ENCODE results near the gene LRRC32.
"Not testable (repeated sequence)": the region's sequence is repeated elsewhere in the genome, so short reads cannot be mapped to it uniquely, and the experiment has no call there.

The LRRC32 gene

DNA sequence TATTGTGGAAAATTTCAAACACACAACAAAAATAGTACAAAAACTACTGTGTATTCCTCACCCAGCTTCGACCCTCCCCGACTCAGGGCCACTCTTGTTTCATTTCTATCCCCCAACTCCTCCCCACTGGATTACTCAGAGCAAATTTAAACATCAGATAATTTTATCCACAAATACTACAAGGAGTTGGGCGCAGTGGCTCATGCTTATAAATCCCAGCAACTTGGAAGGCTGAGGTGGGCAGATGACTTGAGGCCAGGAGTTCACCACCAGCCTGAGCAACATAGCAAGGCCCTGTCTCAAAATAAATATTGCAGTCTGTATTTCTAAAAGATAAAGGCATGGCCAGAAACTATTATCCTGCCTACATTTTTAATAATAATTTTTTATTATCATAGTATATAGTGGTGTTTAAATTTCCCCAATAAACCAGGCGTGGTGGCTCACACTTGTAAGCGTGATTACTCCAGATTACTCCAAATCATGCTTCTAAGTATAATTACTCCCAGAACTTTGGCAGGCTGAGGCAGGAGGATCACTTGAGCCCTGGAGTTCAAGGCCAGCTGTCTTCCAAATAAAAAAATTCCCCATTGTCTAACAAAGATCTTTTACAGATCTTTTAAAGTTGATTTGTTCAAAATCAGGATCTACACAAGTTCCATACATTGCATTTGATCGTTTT, 39.8 kb downstream of the LRRC32 start:
- in situ Hi-C loops (cut with HindIII; ENCODE audit: low sequenced_read_pairs) = no loop called here

- in situ Hi-C loops (cut with HindIII; ENCODE audit: low sequenced_read_pairs) = no loop called here
Observed at GRCh38 chr11:76629853-76630599, 40.5 kb downstream of the LRRC32 start.

GRCh38 chr11:76629116-76629852, 41.3 kb downstream of the LRRC32 start:
- in situ Hi-C loops (cut with HindIII; ENCODE audit: low sequenced_read_pairs) = no loop called here

DNA sequence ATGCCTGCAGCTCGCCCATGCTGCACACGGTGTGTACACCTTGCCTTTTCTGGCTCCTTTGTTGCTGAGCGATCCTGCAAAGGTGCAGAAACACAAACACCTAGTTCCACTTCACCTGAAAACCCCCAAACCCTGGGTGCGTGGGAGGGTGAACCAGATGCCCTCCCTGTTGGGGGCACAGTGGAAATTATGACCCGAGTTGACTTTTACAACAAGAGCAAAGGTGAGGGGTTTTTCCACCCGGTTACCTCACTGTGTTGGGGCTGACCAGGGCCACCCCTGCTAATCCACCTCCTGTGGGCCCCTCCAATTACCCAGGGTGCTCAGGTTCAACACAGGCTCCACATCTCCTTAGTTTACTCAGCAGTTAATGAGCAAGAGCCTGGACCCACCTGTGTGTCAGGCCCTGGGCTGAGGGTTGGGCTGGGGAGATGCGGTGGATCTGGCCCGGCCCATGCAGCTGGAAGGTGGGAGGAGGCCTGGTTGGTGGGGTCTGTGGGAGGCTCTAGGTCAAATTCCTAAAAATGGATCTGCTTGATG, 42.1 kb downstream of the LRRC32 start:
- in situ Hi-C loops (cut with HindIII; ENCODE audit: low sequenced_read_pairs) = no loop called here

DNA sequence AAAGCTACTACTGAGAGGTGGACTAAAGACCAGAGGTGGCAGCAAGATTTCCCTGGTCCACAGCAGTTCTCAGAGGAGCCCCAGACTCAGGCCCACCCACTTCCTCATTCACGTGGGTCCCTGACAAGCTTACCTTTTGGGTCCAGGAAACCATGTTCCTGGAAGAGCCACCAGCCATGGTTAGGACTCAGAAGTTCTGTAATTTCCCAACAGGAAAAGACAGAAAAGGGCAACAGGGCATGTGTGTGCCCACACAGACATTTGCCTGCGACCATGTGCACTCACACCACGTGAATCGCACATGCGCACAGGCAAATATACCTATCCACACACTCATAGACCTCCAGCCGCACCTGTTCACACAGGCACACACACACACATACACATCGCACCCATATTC, 42.9 kb downstream of the LRRC32 start:
- in situ Hi-C loops (cut with HindIII; ENCODE audit: low sequenced_read_pairs) = no loop called here

- in situ Hi-C loops (cut with HindIII; ENCODE audit: low sequenced_read_pairs) = no loop called here
Observed at GRCh38 chr11:76626921-76627401, 43.6 kb downstream of the LRRC32 start.

DNA sequence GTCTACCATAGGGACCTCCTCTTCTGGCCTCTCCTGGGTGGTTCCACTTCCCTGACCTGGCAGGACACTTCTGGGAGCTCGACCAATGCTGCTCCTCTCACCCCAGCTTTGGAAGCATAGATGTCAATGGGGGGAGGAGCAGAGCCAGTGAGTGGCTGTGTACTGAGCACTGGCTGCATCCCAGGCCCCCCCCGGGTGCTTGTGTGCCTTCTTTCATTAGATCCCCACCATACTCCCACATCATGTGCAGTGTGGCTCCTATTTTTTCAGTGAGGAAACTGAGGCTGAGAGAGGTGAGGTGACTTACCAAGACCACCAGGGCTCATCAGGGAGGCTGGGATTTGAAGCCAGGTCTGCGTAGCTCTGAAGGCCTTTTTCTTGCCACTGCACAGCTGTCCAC, 44.3 kb downstream of the LRRC32 start:
- in situ Hi-C loops (cut with HindIII; ENCODE audit: low sequenced_read_pairs) = no loop called here

- in situ Hi-C loops (cut with HindIII; ENCODE audit: low sequenced_read_pairs) = no loop called here
Observed at GRCh38 chr11:76625472-76626186, 44.9 kb downstream of the LRRC32 start.

DNA sequence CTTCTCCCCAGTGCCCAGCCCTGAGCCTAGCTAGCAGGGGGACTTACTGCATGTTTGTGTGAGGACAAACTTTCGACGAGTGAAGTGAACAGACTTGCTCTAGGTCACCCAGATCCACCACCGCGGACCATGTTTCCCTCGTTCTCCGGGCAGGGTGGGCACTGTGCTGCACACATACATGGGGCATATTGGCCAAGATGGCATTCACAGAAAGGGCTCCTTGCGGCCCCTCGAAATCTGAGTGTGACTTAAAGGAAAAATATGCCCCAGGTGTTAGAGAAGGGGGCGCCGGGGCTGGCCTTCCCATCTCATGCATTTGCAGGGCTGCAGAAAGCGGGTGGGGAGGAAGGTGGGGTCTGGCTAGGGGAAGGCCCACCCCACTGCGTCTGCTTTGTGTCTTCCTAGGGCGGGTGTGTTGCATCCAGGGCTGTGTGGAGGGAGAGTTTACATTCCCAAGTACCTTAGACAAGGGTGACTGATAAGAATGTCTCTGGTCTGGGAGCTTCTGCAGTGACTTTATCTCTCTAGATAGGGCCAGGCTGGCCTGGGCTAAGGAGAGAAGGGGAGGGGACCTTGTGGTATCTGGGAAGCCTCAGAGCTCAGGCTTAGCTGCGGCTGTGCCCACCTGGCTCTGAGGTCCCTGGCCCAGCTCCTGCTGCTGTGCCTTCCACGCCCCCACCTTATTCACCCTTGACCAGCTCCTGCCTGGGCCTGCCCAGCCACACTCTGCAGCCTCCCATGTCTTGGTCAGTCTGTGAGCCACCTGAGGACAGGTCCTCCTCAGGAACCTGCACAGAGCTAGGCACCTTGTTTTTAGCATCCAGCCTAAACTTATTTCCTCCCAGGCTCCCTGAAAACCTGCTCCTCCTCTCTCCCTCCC, 45.8 kb downstream of the LRRC32 start:
- in situ Hi-C loops (cut with HindIII; ENCODE audit: low sequenced_read_pairs) = no loop called here

- in situ Hi-C loops (cut with HindIII; ENCODE audit: low sequenced_read_pairs) = no loop called here
Observed at GRCh38 chr11:76623884-76624419, 46.6 kb downstream of the LRRC32 start.

DNA sequence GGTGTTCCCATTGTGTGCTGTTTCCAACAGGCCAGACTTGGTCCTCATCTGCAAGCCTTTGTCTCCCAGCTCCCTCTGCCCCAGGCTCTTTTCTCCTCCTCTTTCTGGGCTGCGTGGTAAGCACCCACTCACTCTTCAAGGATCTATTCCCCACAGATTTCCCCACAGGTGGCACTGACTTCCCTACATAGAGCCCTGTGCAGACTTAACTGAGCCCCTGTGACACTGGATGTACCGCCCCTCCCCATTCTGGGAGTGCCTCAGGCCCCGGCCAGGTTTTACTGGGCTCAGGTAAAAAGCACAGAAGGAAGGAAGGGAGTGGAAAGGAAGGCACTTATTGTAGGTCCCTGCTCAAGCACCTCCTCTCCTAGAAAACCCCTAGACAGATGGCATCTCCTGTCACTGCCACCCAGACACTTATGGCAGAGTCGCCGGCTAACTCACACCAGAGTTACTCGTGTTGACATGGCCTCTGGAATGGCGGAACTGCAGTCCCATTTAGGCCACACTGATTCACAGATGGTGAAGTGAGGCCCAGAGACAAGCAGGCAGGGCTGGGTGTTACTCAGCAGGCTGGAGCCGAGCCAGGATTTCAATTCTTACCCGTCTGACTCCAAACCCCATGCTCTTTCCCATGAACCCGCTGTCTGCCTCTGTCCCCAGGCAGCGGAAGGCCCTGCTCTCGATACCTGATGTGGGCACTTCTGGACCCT, 47.2 kb downstream of the LRRC32 start:
- in situ Hi-C loops (cut with HindIII; ENCODE audit: low sequenced_read_pairs) = no loop called here

DNA sequence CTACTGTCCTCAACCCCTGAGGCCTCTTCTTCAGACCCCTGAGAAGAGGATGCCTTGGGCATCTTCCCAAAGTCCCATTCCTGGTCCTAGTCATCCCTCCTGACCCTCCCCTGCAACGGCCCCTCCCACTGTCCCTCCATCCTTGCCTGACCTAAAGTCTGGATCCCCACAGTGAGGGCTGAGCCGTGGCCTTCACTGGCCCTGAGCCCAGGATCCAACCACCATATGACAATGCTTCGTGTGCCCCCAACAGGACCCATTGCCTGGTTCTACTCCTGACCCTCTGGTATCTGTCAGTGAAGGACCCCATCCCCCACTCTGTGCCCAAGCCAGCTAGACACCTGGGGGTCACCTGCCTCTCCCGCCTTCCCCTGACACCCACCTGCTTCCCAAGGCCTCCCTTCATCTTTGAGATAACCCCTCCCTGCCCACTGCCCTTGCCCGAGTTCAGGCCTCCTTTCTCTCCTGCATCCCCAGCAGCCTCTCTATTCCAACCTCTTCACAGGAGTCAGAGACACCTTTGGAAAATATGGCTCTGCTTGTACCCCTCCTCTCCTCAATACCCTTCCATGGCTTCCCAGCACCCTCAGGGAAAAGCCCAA, 48.0 kb downstream of the LRRC32 start:
- in situ Hi-C loops (cut with HindIII; ENCODE audit: low sequenced_read_pairs) = no loop called here

DNA sequence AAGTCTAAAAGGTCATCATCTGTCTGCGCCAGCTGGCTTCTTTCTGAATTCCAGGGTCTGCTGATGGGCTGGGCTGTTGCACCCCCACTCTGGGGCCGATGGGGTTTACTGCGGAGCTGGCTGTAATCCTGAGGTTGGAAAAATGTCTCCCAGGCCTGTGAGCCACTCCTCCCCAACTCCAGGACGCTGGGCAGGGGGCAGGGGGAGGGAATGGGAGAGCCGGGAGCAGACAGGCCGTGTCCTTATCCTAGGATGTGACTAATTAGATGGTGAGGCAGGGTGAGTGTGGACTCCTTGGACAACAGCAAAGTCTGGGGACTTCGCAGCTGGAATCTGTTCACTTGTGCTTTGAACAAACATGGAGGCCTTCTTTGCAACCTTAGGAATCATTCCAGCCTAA, 48.7 kb downstream of the LRRC32 start:
- in situ Hi-C loops (cut with HindIII; ENCODE audit: low sequenced_read_pairs) = no loop called here

DNA sequence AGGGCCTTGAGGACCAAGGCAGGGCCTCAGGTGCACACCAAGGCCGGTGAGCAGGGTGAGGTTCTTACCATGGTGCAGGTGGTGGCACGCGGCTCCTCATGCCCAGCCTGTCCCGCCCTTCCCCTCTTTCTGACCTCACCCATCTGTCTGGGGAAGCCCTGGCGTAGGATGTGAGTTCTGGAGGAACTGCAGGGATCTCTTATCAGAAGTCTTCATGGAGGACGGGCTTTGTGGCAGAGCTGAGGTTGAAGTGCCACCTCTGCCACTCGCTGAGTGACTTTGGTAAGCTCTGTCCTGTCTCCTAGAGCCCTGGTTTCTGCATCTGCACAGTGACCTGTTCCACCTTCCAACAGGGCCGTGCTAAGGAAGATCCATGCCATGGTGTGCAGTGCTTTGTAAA, 49.1 kb downstream of the LRRC32 start:
- in situ Hi-C loops (cut with HindIII; ENCODE audit: low sequenced_read_pairs) = no loop called here

GRCh38 chr11:76620489-76620888, 50.1 kb downstream of the LRRC32 start:
- in situ Hi-C loops (cut with HindIII; ENCODE audit: low sequenced_read_pairs) = no loop called here

DNA sequence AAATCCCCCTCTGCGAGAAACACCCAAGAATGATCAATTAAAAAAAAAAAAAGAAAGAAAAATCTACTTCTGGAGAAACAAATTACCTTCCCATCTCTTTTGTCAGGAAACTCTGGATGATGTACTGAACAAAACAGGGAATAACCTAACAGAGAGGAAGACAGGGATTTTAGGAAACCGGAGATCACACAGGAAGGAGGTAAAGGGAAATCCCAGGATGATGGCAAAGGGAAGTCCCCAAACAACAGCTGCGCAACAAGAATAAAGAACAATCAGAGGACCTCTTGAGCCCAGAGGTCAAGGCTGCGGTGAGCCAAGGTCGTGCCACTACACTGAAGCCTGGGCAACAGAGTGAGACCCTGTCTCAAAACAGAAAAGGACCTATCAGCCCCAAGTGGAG, 50.7 kb downstream of the LRRC32 start:
- in situ Hi-C loops (cut with HindIII; ENCODE audit: low sequenced_read_pairs) = not testable (repeated sequence)

- in situ Hi-C loops (cut with HindIII; ENCODE audit: low sequenced_read_pairs) = no loop called here
Observed at GRCh38 chr11:76617553-76618265, 52.8 kb downstream of the LRRC32 start.

Data from DLD1 (cell line).